Right renal pelvis (tissue), 4 donors: ENCODE measurements around the gene EBPL. TPM values are rescaled to one million over a fixed set of nuclear protein-coding genes. Genes with fewer than 3 reads are reported as not detected.
"Not testable (repeated sequence)": the region's sequence is repeated elsewhere in the genome, so short reads cannot be mapped to it uniquely, and the experiment has no call there.

ENCODE experiments used
- DNase-seq, 4 donors: peaks; one replicate each; pipeline ENCODE4 v3.0.0-alpha.2; 2013; ENCODE audit warnings: low read depth in 4 of 4, low spot score in 3 of 4, missing footprints in 1 of 4
- polyA plus RNA-seq, 4 donors: library from polyadenylated mRNA; unstranded; fragments of 120-200 nt; gene quantifications; one replicate each; pipeline ENCODE4 v1.2.1, GENCODE V29; 2013; ENCODE audit not compliant: insufficient read length in 4 of 4

The EBPL gene
- polyA plus RNA-seq, 4 donors: 52.7 to 64.1 (median 61.5) TPM

DNA sequence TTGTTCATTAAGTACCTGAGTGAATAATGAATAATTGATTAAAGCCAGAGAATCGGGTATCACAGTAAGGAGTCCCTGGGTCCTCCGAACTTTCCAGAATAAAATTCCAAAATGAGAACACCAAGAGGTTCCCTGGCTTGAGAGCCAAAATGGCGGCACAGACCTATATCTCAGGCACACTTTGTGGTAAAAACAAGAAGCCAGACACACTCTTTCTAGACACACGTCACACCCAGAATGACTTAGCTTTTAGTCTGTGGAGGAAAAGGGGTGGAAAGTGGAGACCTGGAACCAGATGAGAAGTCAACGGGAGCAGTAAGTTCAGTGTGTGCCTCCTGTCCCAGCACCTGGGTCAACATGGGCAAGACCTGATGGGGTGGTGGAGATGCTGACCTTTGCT lies 54.6 kb downstream of the EBPL start:
- no peak for DNase-seq

GRCh38 chr13:49635599-49636433 lies 55.5 kb downstream of the EBPL start:
- DNase-seq: peak in 3 of 4 donors; percentile 36 to 46 (median 38)

DNA sequence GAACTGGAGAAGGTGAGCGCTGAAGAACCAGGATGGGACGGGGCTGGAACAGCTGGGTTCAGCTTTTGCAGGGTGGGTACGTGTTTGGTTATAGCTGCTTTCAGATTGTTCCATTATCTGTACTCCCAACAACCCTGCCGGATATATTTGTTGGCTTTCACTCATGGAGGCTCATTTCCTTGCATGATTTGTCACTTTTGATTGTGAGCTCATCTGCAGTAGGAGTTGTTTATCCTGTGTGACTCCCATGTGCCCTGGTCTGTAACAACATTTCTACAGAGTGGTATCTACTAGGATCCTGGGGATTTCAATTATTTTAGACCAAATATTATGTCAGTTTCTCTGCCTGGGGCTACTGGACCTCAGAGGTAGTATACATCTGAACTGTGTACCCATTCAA lies 57.6 kb downstream of the EBPL start:
- no peak for DNase-seq

- no peak for DNase-seq
Measured at GRCh38 chr13:49632156-49632555, 59.1 kb downstream of the EBPL start.

DNA sequence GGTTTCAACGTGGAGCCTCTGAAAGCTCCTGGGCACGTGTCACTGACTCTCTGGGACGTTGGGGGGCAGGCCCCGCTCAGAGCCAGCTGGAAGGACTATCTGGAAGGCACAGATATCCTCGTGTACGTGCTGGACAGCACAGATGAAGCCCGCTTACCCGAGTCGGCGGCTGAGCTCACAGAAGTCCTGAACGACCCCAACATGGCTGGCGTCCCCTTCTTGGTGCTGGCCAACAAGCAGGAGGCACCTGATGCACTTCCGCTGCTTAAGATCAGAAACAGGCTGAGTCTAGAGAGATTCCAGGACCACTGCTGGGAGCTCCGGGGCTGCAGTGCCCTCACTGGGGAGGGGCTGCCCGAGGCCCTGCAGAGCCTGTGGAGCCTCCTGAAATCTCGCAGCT lies 60.7 kb downstream of the EBPL start:
- DNase-seq: no peak

GRCh38 chr13:49629947-49630346 lies 61.3 kb downstream of the EBPL start:
- DNase-seq: no peak

DNA sequence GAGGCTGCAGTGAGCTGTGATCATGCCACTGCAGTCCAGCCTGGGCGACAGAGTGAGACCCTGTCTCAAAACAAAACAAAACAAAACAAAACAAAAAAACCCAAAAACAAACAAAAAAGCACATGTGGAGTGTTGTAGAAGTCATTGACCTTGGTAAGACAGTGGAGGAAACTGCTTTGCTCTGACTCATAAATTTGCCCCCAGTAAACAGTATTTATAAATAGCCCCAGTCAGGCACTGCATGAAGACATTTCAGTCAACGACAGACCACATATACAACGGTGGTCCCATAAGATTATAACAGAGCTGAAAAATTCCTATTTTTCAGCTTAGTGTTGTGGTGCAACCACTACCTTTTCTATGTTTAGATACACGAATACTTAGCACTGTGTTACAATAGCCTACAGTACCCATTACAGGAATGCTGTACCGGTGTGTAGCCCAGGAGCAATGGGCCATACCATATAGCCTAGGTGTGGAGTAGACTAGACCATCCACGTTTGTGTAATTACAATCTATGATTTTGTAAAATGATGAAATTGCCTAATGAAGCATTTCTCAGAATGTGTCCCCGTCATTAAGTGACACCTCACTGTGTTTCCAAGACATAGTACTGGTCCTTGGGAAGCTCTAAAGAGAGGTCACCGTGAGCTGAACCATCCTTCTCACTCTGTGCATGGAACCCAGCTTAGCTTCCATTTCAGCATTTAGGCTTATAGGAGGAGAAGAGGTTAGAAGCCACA lies 61.9 kb downstream of the EBPL start:
- DNase-seq: no peak

DNA sequence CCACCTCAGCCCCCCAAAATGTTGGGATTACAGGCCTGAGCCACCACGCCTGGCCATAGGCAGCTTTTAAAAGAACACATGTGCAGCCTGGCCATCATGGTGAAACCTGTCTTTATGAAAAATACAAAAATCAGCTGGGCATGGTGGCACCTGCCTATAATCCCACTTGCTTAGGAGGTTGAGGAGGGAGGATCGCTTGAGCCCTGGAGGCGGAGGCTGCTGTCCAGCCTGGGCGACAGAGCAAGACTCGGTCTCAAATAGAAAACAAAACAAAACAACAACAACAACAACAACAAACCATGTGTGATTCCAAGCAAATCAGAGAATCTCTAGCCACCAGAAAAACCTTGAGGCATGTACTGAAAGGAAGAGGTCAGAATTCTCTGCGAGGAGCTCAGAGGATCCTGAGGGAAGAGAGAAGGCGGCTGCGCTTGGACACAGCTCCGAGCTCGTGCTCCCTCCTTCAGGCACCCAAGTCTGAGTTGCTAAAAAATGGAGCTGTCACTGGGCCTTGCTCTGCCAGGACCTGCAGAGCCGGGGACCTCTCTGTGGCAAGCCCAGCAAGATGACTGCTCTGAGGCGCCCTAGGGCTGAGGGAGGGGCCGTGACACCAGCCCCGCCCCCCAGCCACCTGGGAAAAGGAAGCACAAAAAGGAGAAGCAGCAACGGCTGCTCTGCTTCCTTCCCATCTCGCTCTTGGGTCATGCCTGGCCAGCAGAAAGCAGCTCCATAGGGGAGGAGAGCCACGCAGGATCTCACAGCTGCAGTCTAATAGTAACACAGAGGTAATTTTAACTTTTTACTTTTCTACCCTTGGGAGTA lies 63.2 kb downstream of the EBPL start, which contains the start of gene ARL11:
Gene ARL11, plus strand, starts transcription at position 677 of the 822 bp plus-strand sequence. CDS start 1,941 bp downstream, outside the sequence.
- DNase-seq: no peak

DNA sequence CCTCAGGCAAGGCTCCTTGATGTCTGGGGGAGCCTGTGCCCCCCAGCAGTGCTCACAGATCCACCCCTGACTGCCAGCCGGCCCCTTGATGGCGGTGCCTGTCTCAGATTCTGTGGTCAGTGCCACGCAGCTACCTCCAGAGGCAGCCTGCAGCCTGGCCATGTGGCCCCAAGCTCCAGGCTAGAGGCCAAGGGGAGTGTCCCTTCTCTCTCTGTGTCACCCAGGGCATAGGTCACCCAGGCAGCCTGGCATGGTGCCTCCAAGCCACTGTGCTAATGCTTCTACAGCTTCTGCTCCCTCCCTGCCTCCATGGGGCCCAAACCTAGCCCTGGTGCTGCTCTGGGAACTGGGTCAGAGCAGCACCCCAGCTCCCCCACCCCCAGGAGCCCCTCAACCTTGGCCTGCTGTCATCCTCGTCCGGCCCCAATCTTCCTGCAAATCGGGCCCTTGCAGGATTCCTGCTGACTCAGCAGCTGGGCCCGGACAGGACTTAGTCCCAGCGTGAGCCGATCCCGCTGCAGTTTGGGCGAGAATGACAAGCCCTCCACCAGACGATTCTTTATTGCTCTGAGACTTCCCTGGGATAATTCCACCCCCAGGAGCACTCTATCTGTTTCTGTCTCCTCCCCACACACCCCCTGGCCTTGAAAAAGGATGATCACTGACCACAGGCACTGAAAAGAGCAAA lies 65.8 kb downstream of the EBPL start:
- DNase-seq: no peak

DNA sequence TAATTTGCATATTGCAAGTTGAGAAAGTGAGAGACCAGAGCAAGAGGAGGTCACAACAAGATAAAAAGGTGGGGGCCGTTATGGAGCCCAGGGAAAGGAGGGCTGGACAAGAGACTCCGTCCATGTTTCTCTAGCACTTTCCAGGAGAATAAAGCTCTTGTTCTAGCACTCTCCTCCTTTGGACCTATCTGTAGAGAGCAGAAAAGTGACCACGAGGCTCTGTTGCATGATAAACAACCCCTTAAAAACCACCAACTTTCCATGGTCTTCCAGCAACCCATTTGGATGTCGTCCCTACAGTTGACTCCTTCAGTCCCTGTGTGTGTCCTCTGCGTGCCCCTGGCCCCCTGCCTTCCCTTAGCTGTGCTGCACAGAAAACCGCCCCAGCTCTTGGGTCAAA lies 67.1 kb downstream of the EBPL start:
- DNase-seq: no peak

GRCh38 chr13:49622174-49622946 lies 68.9 kb downstream of the EBPL start:
- DNase-seq: no peak

DNA sequence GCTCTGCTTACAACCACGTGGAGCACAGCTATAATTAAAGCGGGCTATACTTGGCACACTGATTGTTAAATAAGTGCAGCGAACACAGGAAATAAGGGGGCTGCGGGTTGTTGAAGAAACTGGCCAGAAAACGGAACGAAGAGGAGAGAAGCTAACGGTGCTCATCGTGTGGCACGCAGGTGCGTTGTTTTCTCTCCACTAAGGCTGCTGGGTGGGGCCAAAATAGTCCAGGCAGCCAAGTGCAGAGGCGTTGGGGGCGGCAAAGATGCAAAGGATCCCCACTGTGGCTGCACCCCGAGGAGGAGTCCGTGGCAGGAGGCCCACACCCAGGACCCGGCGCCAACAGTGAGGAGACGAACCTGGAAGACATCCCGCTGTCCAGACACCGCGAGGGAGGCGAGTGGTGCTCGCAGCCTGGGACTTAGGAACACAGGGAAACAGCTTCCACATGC lies 71.1 kb downstream of the EBPL start:
- no peak for DNase-seq

DNA sequence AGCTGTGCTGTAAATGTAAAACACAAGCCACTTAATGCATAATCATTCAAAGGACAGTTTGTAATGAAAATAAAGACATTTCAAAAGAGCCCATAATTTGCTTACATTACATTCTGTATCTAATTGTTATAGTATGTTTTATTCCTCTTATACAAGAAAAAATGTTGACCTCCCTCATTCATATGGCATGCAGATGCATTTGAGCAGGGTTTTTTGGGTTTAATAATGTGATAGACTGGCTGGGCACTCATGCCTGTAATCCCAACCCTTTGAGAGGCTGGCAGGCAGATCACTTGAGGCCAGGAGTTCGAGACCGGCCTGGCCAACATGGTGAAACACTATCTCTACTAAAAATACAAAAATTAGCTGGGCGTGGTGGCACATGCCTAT lies 74.6 kb downstream of the EBPL start:
- DNase-seq: no peak

DNA sequence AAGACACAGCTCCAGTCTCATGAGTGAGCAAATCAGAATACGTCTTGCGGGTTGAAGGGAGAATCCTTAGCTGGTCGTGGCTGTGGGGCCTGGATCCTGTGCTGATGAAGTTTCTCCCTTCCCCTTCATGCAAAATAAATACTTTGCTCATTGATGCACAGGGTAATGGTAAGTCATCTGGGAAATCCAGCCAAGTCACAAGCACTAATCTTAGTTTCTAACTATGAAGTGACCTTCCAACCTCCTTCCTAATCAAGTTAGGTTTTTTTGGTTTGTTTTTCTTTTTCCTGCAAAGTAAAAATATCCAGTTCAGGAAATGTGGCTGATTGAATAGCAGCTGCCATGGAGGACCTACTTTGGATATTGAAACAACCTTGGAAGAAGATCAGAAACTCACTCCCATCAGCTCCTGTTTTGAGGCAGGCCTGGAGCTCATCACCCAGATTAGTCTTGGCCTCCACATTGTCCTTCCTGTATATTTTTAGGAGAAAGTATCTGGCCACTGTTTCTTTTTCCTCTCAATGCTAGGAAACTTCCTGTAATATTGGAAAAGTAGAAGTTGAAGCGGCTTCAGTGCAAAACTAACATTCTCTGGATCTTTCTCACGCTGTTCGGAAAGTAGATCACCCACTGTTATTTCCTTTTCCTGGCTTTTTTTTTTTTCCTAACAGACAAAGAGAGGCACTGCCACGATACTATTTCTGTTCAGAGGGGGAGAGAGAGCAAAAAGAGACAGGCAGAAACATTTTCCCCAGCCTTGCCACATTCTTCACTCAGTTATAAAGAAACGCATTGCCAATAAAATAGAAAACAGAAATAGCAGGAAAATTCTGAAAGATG lies 75.2 kb downstream of the EBPL start:
- DNase-seq: no peak

- DNase-seq: not testable (repeated sequence)
Measured at GRCh38 chr13:49612042-49612441, 79.2 kb downstream of the EBPL start.
